Lower leg skin (tissue), 3 donors: ENCODE measurements around the gene TNFAIP1.

Experiments used
- CTCF ChIP-seq, 3 donors: fragments of 450-650 bp; IDR thresholded peaks; one replicate each; pipeline ENCODE4 v1.5.1; 2016; ENCODE audit warnings: antibody characterized with exemption in 3 of 3, mild to moderate bottlenecking in 3 of 3, moderate library complexity in 2 of 3
- POLR2A ChIP-seq, 2 donors: fragments of 450-650 bp; IDR thresholded peaks; one replicate each; pipeline ENCODE4 v1.6.1; 2016 to 2017; ENCODE audit warnings: antibody characterized with exemption in 2 of 2, mild to moderate bottlenecking in 1 of 2, moderate library complexity in 1 of 2

- no peak for TF ChIP-seq POLR2A (IDR thresholded peaks at IDR 0.05)
- no peak for TF ChIP-seq CTCF (IDR thresholded peaks at IDR 0.05)
These were observed 3.6 kb upstream of the TNFAIP1 start for GRCh38 chr17:28331891-28332420.
